Heart right ventricle (tissue), 16 donors: ENCODE results near the gene GRM8. TPM values are rescaled to one million over a fixed set of nuclear protein-coding genes. Genes with fewer than 3 reads are reported as not detected.

Experiments
- ATAC-seq, 8 donors: fragments of 200-7000 bp; cut with Tn5 transposase; one replicate each; pipeline ENCODE4 v1.9.1; 2020; ENCODE audit warnings: mild to moderate bottlenecking in 8 of 8, moderate library complexity in 8 of 8, moderate number of reproducible peaks in 1 of 8
- DNase-seq, 2 donors: peaks; one replicate each; pipeline ENCODE4 v3.0.0-alpha.2; 2020
- H3K27ac ChIP-seq, 10 donors: fragments of 200-600 bp; sonication (generic) in 2 of 10; one replicate each; pipeline versions ENCODE4 v1.5.0 to v1.8.0; 2020 to 2022; ENCODE audit warnings: mild to moderate bottlenecking in 3 of 10
- H3K27me3 ChIP-seq, 7 donors: fragments of 200-600 bp; one replicate each; pipeline ENCODE4 v1.8.0; 2021 to 2022; ENCODE audit warnings: mild to moderate bottlenecking in 2 of 7
- H3K36me3 ChIP-seq, 9 donors: fragments of 200-600 bp; sonication (generic) in 1 of 9; one replicate each; pipeline versions ENCODE4 v1.5.0 to v1.8.0; 2020 to 2022; ENCODE audit warnings: mild to moderate bottlenecking in 2 of 9
- H3K4me1 ChIP-seq, 9 donors: fragments of 200-600 bp; sonication (generic) in 1 of 9; one replicate each; pipeline versions ENCODE4 v1.5.0 to v1.8.0; 2020 to 2022; ENCODE audit warnings: mild to moderate bottlenecking in 4 of 9
- H3K4me3 ChIP-seq, 10 donors: fragments of 200-600 bp; sonication (generic) in 2 of 10; one replicate each; pipeline versions ENCODE4 v1.5.0 to v1.8.0; 2020 to 2022; ENCODE audit warnings: mild to moderate bottlenecking in 7 of 10, moderate library complexity in 2 of 10
- H3K9me3 ChIP-seq, 11 donors: fragments of 200-600 bp in 10 of 11; sonication (generic) in 2 of 11; one replicate each; pipeline versions ENCODE4 v1.5.0 to v1.8.0; 2013 to 2022; ENCODE audit warnings: mild to moderate bottlenecking in 2 of 11, control low read depth in 1 of 11, moderate library complexity in 1 of 11
- WGBS, 2 donors: extraction: QIAGEN DNeasy Blood & Tissue Kit; methylation state at CpG; one replicate each; pipeline ENCODE4 v1.1.7; 2013; ENCODE audit warnings: inconsistent platforms in 1 of 2; 5-methylcytosine and 5-hydroxymethylcytosine counted together
- intact Hi-C, 10 donors: fragments of 100-400 bp; cut with DNase I; formaldehyde crosslinking; loops; one replicate each; pipeline versions ENCODE4 v1.11.1 to v1.14.2; 2022
- polyA plus RNA-seq, 2 donors: library from polyadenylated mRNA; stranded (reverse); fragments of 200-250 nt; gene quantifications; one replicate each; pipeline ENCODE4 v1.2.3, GENCODE V29; 2013
- total RNA-seq, 10 donors: library from RNA; stranded (reverse); fragmentation: NEBNext Ultra II Directional in 3 of 10; extraction: Animal tissue kit (Norgen Biotek cat#: 25700) in 3 of 10; gene quantifications; one replicate each; pipeline versions ENCODE4 v1.2.1 to v1.2.4, GENCODE V29; 2021 to 2023
- TF ChIP-seq, protein P1 (sequence below), 9 donors: fragments of 200-600 bp; sonication (generic) in 2 of 9; IDR thresholded peaks; one replicate each; pipeline versions ENCODE4 v1.5.0 to v1.8.0; 2021 to 2022; ENCODE audit warnings: antibody characterized with exemption in 9 of 9, mild to moderate bottlenecking in 5 of 9, moderate library complexity in 1 of 9
- donor health status: Arrhythmogenic right ventricular cardiomyopathy.
- donor health status: ischemic (EF 13 %, LVEDD 7.1; RV severe dilation, severe dysfunction).
- donor health status: healthy with polysubstance abuse.
- donor health status: DM: no; HTN: yes; CAD: no.
- donor health status: DM: no; HTN: no; CAD: no.
- donor health status: ischemic (EF 25% LVEDD 6.9; RV normal size, moderate dysfunction).
- donor health status: ischemic (EF 25% LVEDD 5.7; RV mildly dilated, moderate dysfunction).
- donor health status: healthy.
- donor health status: DM: yes; HTN: yes; CAD: no.
- donor health status: Ischemic cardiomyopathy.
- donor health status: ischemic (EF 35%, LVEDD 5.7; RV mildly dilated, moderate dysfunction).
- donor health status: nonischemic (EF 11% LVEDD 7.7; RV severe dilation, severe dysfunction).
- donor health status: DM: yes; HTN: yes; CAD: no.
- donor health status: PGD.
- donor health status: ischemic (EF 29% LVEDD 5.4; RV normal size, mild dysfunction).
- donor health status: nonischemic (EF 23%, LVEDD 6.1; RV moderate dilation, normal function).

Gene GRM8
- total and polyA plus RNA-seq, 12 donors, result 0.13 to 0.68 (median 0.34) TPM; not detected in 5

DNA sequence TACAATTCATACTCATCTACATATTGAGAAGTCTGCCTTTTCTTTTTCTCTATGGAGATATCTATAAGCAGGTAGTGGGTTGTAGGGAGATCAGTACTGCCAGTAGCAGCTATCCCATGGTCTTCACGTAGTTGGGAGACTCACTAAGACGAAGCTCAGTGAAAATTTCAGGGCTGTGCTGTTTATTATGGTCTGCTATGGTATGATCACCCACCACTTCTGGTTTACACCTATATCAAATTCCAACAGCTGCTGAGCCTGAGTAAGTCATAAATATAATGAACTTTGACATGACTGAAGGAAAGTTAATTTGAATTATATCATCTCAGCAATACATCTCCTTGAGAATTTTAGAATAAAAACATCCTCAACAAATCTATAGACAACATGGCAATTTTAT lies 741.7 kb downstream of the GRM8 start:
- WGBS, 2 donors, result 44 to 80% methylated on average over 2 of the region's 2 CpGs
- Histone ChIP-seq H3K4me1 (no peaks in the 10 kb centered on the region), H3K27ac (no peak overlapping the region), H3K36me3 (no peaks in the 10 kb centered on the region), H3K27me3 (no peaks in the 10 kb centered on the region), H3K9me3 (peaks cover 0 to 13% (median 0%) of the 10 kb centered on the region in 11 donors), H3K4me3 (no peak overlapping the region)
- ATAC-seq, result no peak
- intact Hi-C loops, result no loop called here
- no peak for DNase-seq
- TF ChIP-seq, protein P1, sequence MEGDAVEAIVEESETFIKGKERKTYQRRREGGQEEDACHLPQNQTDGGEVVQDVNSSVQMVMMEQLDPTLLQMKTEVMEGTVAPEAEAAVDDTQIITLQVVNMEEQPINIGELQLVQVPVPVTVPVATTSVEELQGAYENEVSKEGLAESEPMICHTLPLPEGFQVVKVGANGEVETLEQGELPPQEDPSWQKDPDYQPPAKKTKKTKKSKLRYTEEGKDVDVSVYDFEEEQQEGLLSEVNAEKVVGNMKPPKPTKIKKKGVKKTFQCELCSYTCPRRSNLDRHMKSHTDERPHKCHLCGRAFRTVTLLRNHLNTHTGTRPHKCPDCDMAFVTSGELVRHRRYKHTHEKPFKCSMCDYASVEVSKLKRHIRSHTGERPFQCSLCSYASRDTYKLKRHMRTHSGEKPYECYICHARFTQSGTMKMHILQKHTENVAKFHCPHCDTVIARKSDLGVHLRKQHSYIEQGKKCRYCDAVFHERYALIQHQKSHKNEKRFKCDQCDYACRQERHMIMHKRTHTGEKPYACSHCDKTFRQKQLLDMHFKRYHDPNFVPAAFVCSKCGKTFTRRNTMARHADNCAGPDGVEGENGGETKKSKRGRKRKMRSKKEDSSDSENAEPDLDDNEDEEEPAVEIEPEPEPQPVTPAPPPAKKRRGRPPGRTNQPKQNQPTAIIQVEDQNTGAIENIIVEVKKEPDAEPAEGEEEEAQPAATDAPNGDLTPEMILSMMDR (IDR thresholded peaks at IDR 0.05), result no peak

DNA sequence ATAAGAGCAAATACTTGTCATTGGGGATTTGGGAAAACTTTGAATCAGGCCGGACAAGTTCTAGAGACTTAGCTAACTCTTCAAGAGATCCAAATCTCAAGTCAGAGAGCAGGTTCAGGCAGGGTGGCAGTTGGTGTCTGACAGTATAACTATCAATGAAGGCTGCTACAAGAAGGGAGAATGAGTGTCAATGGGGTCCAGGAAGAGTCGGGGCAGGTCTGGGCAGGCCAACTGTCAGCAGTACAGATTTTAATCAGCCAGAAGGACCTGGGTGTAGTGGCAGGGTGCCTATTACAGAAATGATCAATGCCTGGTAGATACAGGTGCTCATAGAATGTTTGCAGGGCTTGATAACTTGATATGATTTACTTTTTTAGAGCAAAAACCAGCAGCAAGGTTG lies 751.1 kb downstream of the GRM8 start:
- Histone ChIP-seq H3K4me3 (no peak overlapping the region), H3K4me1 (no peaks in the 10 kb centered on the region), H3K27me3 (no peaks in the 10 kb centered on the region), H3K36me3 (no peaks in the 10 kb centered on the region), H3K9me3 (peaks cover 0 to 4% (median 0%) of the 10 kb centered on the region in 11 donors), H3K27ac (no peak overlapping the region)
- intact Hi-C loops, result no loop called here
- 82 to 86% methylated on average over 2 of the region's 2 CpGs for WGBS, 2 donors
- TF ChIP-seq, protein P1 (IDR thresholded peaks at IDR 0.05), result no peak
- no peak for DNase-seq
- no peak for ATAC-seq

DNA sequence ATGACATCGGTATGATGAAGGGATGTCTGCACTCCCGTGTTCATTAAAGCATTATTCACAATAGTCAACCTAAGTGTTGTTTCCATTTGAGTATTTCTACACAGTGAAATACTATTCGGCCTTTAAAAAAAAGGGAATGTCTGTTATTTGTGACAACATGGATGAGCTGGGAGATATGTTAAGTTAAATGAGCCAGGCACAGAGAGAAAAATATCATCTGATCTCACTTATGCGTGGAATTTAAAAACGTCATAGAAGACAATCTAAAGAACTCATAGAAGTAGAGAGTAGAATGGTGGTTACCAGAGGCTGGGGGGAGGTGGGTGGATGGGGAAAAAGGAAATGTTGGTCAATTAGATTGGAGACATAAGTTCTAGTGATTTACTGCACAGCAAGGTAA lies 753.3 kb downstream of the GRM8 start:
- Histone ChIP-seq H3K9me3 (no peaks in the 10 kb centered on the region), H3K36me3 (no peaks in the 10 kb centered on the region), H3K4me1 (peaks cover 0 to 9% (median 0%) of the 10 kb centered on the region in 9 donors), H3K27ac (no peak overlapping the region), H3K27me3 (no peaks in the 10 kb centered on the region), H3K4me3 (no peak overlapping the region)
- 74 to 83% methylated on average over 5 of the region's 5 CpGs for WGBS, 2 donors
- no peak for ATAC-seq
- DNase-seq, result no peak
- intact Hi-C loops, result loop anchor here in 1 of 10 donors (10.0 kb wide), 1 partner anchor 55 kb away; no protein-coding TSS in a partner anchor
- TF ChIP-seq, protein P1 (IDR thresholded peaks at IDR 0.05), result no peak

DNA sequence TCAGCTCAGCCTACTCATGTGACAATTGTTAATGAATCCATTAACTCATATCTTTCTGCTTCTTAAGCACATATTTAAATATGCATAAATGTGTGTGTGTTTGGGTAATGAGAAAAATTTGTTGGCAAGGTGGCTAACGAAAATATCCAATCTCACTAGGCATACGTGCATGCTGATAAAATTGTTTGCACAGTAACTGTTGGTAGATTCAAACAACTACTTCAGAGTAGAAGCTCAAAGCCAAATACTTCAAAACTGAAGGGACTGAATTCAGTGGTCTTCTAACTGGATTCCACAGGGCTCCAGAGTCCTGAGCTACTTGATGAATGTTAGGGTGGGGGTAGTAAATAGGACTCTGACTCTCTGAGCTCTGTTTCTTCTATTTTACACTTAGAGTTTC lies 757.0 kb downstream of the GRM8 start:
- peaks cover 0 to 18% (median 0%) of the 10 kb centered on the region in 9 donors for H3K4me1 ChIP-seq
- DNase-seq (no peak), ATAC-seq (peak in 5 of 8 donors; percentile 38 to 58 (median 42))
- intact Hi-C loops, result loop anchor here in 1 of 10 donors (10.0 kb wide), 1 partner anchor 51 kb away; no protein-coding TSS in a partner anchor
- no peaks in the 10 kb centered on the region for H3K27me3 ChIP-seq
- TF ChIP-seq, protein P1 (IDR thresholded peaks at IDR 0.05), result no peak
- peak overlapping the region in 9 of 10 donors; percentile 10 to 33 (median 26) for H3K4me3 ChIP-seq
- no peaks in the 10 kb centered on the region for H3K36me3 ChIP-seq
- 18 to 32% methylated on average over 2 of the region's 2 CpGs for WGBS, 2 donors
- no peaks in the 10 kb centered on the region for H3K9me3 ChIP-seq
- peak overlapping the region in 8 of 10 donors; percentile 12 to 73 (median 62) for H3K27ac ChIP-seq
